ENCODE results near the gene PLK3.

The PLK3 gene

DNA sequence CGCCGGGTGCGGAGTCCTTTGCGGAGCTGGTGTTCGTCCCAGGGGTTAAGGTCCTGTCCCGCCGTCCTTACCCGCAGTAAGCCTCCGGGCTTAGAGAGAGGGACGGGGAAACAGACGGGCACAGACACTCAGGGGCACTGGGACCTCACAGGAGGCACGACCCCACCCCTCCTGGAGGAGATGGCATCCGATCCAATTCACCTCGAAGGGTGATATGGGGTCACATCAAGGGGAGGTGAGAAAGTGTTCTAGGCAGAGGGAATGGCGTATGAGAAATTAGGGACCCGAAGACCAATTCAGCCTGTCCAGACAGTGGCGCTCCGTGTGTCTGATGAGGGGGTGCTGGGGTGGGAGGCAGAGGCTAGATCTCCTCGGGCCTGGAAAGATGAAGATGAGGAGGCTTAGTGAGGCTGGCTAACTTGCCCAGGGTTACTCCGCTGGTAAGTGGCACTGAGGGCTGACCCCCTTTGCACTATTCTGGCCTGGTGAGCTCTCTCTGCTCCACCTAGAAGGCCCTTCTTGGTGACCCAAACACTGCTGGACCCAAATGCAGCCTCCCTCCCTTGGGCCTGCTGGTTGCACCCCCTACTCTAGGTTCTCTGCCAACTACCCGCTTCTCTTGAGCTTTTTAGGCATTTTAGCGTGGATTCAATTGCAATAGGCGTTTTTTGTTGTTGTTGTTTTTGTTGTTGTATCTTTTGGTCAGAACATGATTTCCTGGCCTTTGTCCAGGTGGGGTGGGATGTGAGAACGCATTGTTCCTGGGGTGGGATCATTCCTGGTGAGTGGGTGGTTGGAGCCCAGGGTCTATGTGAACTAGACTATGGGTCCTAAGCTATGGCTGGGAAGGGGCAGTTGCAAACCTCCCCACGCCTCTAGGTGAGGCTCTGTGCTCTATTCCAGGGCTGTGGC lies 20.4 kb downstream of the PLK3 start:
- Histone ChIP-seq H3K4me3 (ENCODE audit: insufficient read depth, low read length, poor library complexity, severe bottlenecking) (peak overlapping the region; percentile 43), H3K79me2 (ENCODE audit: insufficient read depth, low read length) (no peaks in the 10 kb centered on the region), H3K27ac (ENCODE audit: low read depth, low read length) (peak overlapping the region; percentile 94), H3K4me2 (ENCODE audit: low read depth, low read length, poor library complexity, severe bottlenecking) (peak overlapping the region; percentile 90), H4K20me1 (ENCODE audit: low read depth, low read length) (no peaks in the 10 kb centered on the region), H3K9me2 (replicated peaks; ENCODE audit: insufficient read depth, low read length) (no peaks in the 10 kb centered on the region), H3F3A (ENCODE audit: insufficient read depth) (peaks cover 30% of the 10 kb centered on the region), H3K27me3 (ENCODE audit: low read length) (no peaks in the 10 kb centered on the region), H3K36me3 (ENCODE audit: low read length) (no peaks in the 10 kb centered on the region), H3K9me3 (ENCODE audit: insufficient read depth, low read length) (no peaks in the 10 kb centered on the region), H2AFZ (ENCODE audit: low read depth, low read length, severe bottlenecking) (peak overlapping the region; percentile 88), H3K9ac (ENCODE audit: low read length) (peak overlapping the region; percentile 61)
- TF ChIP-seq, protein P1, sequence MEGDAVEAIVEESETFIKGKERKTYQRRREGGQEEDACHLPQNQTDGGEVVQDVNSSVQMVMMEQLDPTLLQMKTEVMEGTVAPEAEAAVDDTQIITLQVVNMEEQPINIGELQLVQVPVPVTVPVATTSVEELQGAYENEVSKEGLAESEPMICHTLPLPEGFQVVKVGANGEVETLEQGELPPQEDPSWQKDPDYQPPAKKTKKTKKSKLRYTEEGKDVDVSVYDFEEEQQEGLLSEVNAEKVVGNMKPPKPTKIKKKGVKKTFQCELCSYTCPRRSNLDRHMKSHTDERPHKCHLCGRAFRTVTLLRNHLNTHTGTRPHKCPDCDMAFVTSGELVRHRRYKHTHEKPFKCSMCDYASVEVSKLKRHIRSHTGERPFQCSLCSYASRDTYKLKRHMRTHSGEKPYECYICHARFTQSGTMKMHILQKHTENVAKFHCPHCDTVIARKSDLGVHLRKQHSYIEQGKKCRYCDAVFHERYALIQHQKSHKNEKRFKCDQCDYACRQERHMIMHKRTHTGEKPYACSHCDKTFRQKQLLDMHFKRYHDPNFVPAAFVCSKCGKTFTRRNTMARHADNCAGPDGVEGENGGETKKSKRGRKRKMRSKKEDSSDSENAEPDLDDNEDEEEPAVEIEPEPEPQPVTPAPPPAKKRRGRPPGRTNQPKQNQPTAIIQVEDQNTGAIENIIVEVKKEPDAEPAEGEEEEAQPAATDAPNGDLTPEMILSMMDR (IDR thresholded peaks at IDR 0.05; ENCODE audit: insufficient read depth, low read length, poor library complexity, severe bottlenecking), result no peak
- TF ChIP-seq EZH2phosphoT487 (conservative IDR thresholded peaks at IDR 0.05; ENCODE audit: low read length), result no peak

DNA sequence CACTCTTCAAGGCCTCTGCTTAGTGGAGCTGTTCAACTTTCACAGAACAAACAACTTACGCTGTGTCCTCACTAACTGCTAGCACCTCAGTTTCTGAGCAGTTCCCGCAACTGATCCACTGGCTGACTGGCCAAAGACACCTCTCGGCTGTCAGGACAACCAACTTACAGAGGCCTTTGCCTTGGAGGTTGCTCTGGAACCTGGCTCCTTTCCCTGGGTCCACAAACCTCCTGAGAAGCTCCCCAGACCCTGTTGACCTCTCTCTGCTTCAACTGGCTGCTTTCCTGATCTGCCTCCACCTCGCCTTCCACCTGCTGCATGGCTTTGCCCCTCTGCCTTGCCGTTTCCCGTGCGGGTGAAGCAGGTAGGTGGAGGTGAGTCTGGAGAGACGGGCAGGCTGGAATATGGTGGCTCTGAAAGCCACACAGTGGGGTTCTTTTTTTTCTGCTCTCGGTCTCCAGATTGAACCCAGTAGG lies 21.1 kb downstream of the PLK3 start:
- Histone ChIP-seq H3K4me2 (ENCODE audit: low read depth, low read length, poor library complexity, severe bottlenecking) (no peak overlapping the region), H3K36me3 (ENCODE audit: low read length) (no peaks in the 10 kb centered on the region), H3K79me2 (ENCODE audit: insufficient read depth, low read length) (no peaks in the 10 kb centered on the region), H3K9me2 (replicated peaks; ENCODE audit: insufficient read depth, low read length) (no peaks in the 10 kb centered on the region), H3K27ac (ENCODE audit: low read depth, low read length) (no peak overlapping the region), H3K9ac (ENCODE audit: low read length) (no peak overlapping the region), H3K9me3 (ENCODE audit: insufficient read depth, low read length) (no peaks in the 10 kb centered on the region), H3K27me3 (ENCODE audit: low read length) (no peaks in the 10 kb centered on the region), H3F3A (ENCODE audit: insufficient read depth) (peaks cover 30% of the 10 kb centered on the region), H4K20me1 (ENCODE audit: low read depth, low read length) (no peaks in the 10 kb centered on the region), H3K4me3 (ENCODE audit: insufficient read depth, low read length, poor library complexity, severe bottlenecking) (no peak overlapping the region), H2AFZ (ENCODE audit: low read depth, low read length, severe bottlenecking) (no peak overlapping the region)
- no peak for TF ChIP-seq EZH2phosphoT487 (conservative IDR thresholded peaks at IDR 0.05; ENCODE audit: low read length)
- TF ChIP-seq, protein P1 (IDR thresholded peaks at IDR 0.05; ENCODE audit: insufficient read depth, low read length, poor library complexity, severe bottlenecking), result no peak

DNA sequence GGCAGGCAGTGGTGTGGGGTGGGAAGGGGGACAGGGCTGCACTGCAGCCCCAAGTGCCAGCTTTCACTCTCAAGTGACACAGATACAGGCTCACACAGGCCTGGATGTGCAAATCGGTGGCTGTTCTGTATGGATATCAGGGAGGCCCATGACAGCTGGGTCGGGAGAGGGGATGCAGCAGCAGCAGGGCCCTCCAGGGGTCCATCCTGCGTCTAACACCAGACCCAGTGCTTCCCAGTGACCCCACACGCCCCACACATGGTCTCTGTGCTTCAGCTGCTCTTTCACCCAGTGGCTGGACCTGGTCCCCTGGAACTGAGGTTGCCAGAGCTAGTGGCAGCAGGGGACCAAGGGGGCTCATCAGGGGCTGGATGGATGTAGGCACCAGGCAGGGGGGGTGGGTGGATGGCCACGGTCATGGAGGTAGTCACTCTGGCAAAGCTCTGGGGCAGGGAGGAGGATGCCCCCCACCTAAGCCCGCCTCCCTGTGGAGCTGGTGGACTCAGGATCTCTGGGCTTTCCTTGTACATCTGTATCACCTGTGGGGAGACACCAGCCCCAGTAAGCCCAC lies 22.0 kb downstream of the PLK3 start:
- H3K9me2 ChIP-seq (replicated peaks; ENCODE audit: insufficient read depth, low read length), result no peaks in the 10 kb centered on the region
- no peak overlapping the region for H3K27ac ChIP-seq (ENCODE audit: low read depth, low read length)
- no peaks in the 10 kb centered on the region for H4K20me1 ChIP-seq (ENCODE audit: low read depth, low read length)
- no peaks in the 10 kb centered on the region for H3K36me3 ChIP-seq (ENCODE audit: low read length)
- peaks cover 25% of the 10 kb centered on the region for H3F3A ChIP-seq (ENCODE audit: insufficient read depth)
- H3K79me2 ChIP-seq (ENCODE audit: insufficient read depth, low read length), result no peaks in the 10 kb centered on the region
- no peak overlapping the region for H3K4me3 ChIP-seq (ENCODE audit: insufficient read depth, low read length, poor library complexity, severe bottlenecking)
- no peak for TF ChIP-seq EZH2phosphoT487 (conservative IDR thresholded peaks at IDR 0.05; ENCODE audit: low read length)
- TF ChIP-seq, protein P1 (IDR thresholded peaks at IDR 0.05; ENCODE audit: insufficient read depth, low read length, poor library complexity, severe bottlenecking), result no peak
- no peak overlapping the region for H3K4me2 ChIP-seq (ENCODE audit: low read depth, low read length, poor library complexity, severe bottlenecking)
- H3K27me3 ChIP-seq (ENCODE audit: low read length), result no peaks in the 10 kb centered on the region
- H3K9ac ChIP-seq (ENCODE audit: low read length), result no peak overlapping the region
- no peak overlapping the region for H2AFZ ChIP-seq (ENCODE audit: low read depth, low read length, severe bottlenecking)
- H3K9me3 ChIP-seq (ENCODE audit: insufficient read depth, low read length), result no peaks in the 10 kb centered on the region

Measured in SU-DHL-6 (cell line).